HG03060 (cell line): ENCODE measurements around the gene VAT1L.

Experiments
- ATAC-seq: cut with Tn5 transposase; IDR thresholded peaks from one replicate; pipeline ENCODE4 v1.9.1; 2021; ENCODE audit warnings: low read depth, moderate number of reproducible peaks; ENCODE audit not compliant: unreplicated experiment

The VAT1L gene

DNA sequence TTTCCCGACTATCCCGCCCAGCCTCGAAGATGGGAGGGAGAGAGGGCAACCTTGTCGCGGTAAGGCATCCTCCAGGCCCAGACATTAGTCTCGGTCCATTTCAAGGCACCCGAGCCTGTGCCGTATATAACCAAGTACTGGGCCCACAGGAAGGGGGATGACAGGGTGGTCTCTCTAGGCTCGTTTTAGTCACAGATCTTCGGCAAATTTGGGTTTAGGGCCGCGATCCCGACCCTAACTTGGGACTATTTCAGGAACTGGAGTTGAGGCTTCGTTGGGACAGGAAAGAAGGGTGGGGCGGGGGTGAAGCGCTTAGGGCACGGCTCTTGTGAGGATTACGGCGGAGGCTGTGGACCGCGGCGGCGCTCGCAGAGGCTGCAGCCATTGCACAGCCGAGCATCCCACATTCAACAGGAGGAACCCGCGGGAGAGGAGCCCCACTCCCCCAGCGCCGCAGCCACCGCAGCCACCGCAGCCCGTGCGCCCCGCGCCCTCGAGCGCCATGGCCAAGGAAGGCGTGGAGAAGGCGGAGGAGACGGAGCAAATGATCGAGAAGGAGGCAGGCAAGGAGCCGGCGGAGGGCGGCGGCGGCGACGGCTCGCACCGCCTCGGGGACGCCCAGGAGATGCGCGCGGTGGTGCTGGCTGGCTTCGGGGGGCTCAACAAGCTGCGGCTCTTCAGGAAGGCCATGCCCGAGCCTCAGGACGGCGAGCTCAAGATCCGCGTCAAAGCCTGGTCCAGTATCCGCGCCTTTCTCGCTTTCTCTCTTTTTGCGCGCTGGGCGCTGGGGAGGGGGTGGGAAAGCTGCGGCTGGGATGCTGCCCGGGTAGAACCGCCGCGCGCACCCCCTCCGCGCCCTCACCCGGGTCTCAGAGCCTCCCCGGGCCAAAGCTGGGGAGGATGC is at the start of gene VAT1L:
TSS of gene VAT1L (plus strand) at position 384 of the 904 bp plus-strand sequence. CDS start at position 503, 119 bp downstream.
- no peak for ATAC-seq

GRCh38 chr16:77738706-77739558 is 49.4 kb upstream of the VAT1L start:
- no peak for ATAC-seq

DNA sequence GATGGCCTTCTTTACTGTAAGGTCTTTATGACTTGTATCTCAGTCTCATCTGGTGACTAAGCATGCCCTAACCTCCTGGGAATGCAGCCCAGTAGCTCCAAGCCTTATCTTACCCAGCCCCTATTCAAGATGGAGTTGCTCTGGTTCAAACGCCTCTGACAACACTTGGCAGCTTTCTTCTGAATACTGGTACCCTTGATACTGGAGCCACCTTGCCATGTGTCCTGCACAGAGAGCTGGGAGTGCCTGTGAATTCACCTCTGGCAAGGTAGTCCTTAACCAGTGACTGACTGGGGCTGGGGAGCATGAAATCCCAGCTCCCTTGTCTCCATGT is 48.8 kb upstream of the VAT1L start:
- ATAC-seq, result no peak

GRCh38 chr16:77744141-77744540 is 44.2 kb upstream of the VAT1L start:
- ATAC-seq, result no peak

- no peak for ATAC-seq
Observed at GRCh38 chr16:77745972-77746371, 42.4 kb upstream of the VAT1L start.

- ATAC-seq, result no peak
Observed at GRCh38 chr16:77748421-77749005, 39.9 kb upstream of the VAT1L start.

- ATAC-seq, result no peak
Observed at GRCh38 chr16:77749415-77749814, 38.9 kb upstream of the VAT1L start.

- ATAC-seq, result no peak
Observed at GRCh38 chr16:77758046-77758445, 30.3 kb upstream of the VAT1L start.

DNA sequence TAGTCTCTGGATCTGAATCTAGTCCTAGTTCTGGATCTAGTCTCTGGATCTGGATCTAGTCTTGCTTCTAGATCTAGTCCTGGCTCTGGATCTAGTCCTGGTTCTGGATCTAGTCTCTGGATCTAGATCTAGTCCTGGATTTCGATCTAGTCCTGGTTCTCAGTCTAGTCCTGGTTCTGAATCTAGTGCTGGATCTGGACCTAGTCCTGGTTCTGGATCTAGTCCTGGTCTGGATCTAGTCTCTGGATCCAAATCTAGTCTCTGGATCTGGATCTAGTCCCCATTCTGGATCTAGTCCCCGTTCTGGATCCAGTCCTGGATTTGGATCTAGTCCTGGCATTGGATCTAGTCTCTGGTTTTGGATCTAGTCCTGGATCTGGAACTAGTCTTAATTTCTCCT is 29.9 kb upstream of the VAT1L start:
- no peak for ATAC-seq

- no peak for ATAC-seq
Observed at GRCh38 chr16:77759201-77759600, 29.2 kb upstream of the VAT1L start.

GRCh38 chr16:77759821-77760220 is 28.5 kb upstream of the VAT1L start:
- no peak for ATAC-seq

DNA sequence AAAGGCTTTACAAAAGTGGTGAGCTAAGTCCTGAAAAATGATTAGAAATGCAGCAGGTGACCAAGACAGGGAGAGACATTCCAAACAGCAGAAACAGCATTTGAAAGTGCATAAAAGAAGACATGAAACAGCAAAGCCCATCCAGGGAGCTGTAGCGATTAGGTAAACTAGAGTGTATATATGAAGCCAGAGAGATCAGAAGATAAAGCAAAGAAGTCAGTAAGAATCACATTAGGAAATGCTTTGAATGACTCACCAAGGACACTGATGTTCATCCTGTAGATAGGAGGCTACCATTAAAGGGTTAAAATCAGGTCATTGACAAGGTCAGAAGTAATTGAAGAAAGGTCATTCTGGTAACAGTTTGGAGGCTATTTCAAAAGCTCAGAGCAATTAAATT is 27.6 kb upstream of the VAT1L start:
- ATAC-seq, result no peak

DNA sequence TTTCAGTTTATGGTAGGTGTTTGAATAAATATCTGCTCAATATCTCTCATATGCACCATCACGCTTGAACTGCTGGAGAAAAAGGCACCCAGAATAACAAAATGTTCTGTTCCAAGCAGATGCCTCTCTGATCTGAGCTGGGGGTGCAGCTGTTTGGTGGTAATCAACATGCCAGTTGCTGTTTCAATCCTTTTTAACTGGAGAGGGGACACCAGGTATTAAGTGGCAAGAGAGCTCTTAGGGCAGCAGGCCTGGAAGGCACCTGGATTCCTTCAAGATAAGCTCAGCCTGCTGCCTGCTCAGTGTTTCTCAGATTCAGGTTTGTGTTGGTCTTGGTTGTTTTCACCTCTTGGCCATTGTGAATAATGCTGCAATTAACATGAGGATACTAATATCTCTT is 27.2 kb upstream of the VAT1L start:
- no peak for ATAC-seq

GRCh38 chr16:77762262-77762661 is 26.1 kb upstream of the VAT1L start:
- no peak for ATAC-seq

DNA sequence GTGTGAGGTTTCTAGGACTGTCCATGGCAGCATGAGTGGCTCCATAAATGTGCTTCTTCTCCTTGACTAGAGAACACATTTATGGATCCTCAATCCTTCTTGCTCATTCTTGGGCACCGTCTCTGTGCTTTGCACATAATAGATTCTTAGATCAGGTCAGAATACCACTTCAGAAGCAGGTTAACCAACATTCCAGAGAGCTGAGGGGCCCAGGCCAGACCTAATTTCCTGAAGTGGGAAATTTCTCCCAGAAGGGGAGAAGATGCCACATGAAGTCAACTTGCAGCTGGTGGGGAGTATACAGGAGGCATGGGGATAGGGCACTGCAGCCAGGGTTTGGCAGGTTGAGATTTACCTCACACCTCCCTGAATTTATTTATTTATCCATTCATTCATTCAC is 24.4 kb upstream of the VAT1L start:
- no peak for ATAC-seq

DNA sequence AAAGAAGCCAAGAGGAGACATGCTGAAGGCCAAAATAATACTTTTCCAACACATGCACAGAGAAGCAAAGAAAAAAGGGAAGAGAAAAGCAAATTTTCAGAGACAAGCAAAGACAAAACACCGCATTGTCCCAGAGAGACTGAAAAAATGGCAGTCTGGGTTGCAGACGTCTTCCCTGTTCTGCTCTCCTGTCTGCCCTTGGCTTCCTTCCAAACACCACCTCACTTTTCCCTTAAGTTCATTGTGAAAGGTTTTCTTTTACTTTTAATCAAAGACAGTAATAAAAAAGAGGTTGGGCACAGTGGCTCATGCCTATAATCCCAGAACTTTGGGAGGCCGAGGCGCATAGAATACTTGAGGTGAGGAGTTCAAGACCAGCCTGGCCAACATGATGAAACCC is 21.2 kb upstream of the VAT1L start:
- ATAC-seq, result no peak

- no peak for ATAC-seq
Observed at GRCh38 chr16:77767826-77768225, 20.5 kb upstream of the VAT1L start.

DNA sequence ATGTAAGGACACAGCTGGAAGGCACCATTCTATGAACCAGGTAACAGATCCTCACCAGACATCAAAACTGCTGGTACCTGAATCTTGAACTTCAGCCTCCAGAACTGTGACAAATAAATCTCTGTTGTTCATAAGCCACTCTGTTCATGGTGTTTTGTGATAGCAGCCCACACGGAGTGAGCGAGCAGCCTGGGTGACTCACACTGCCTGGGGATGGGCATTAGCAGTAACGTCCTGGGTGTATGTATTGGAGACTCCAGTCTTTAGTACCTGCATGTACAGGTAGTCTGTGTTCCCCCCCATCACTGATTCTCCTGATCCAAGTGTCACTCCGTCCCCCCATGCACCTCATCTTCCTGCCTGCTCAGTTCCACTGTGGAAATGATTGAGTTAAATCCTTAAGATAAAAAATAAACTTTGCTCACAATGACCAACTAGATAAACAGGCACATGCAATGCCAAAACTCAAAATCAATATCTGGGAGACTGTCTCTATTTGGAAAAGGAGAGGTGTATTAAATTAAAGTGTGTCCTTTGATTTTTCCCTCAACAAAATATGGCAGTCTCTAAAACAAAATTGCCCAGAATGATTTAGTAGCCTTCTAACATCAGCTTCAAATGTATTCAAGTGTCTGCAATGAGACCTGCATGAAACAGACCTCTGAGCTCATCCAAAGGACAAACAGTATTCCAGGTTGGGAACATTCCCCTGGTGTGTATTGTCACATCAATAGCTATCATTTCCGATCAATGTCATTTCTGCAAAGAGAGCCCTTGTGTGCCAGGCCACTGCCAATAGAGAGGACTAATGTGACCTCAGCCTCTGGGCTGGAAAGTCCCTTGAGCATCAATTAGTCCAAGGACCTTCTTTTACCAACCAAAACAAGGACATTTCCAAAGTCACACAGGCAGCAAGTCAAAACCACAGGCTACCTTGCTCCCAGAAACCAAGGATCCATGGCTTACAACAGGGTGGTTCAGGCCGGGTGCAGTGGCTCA is 12.2 kb upstream of the VAT1L start:
- ATAC-seq, result no peak

DNA sequence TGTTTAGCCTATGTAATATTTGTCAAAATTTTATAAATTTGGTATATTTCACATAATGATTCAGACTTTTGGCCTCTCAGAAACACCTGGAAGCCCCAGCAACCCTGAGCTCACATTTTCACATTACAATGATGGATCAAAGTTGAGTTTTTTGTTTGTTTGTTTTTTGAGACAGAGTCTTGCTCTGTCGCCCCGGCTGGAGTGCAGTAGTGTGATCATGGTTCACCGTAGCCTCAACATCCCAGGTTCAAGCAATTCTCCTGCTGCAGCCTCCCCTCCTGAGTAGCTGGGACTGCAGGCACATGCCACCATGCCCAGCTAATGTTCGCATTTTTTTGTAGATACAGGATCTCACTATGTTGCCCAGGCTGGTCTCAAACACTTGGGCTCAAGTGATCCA is 10.6 kb upstream of the VAT1L start:
- no peak for ATAC-seq

- ATAC-seq, result no peak
Observed at GRCh38 chr16:77780378-77780837, 8.0 kb upstream of the VAT1L start.
